Right hindlimb (tissue), 1 donor: ENCODE results near the gene THRSP.
A peak's percentile ranks its signal among the peaks of the same experiment; 100 is the strongest.
"Not testable (repeated sequence)": the region's sequence is repeated elsewhere in the genome, so short reads cannot be mapped to it uniquely, and the experiment has no call there.

Experiments used
- DNase-seq: peaks from one replicate; pipeline ENCODE4 v3.0.0-alpha.2; 2018

The THRSP gene

GRCh38 chr11:78039391-78039918, 24.2 kb upstream of the THRSP start:
- no peak for DNase-seq

- DNase-seq, result peak; percentile 73
Measured at GRCh38 chr11:78039919-78040671, 23.6 kb upstream of the THRSP start.

- no peak for DNase-seq
Measured at GRCh38 chr11:78040691-78041379, 22.8 kb upstream of the THRSP start.

GRCh38 chr11:78041380-78041719, 22.3 kb upstream of the THRSP start:
- DNase-seq, result not testable (repeated sequence)

- DNase-seq, result no peak
Measured at GRCh38 chr11:78041843-78042440, 21.7 kb upstream of the THRSP start.

- no peak for DNase-seq
Measured at GRCh38 chr11:78044706-78045105, 19.0 kb upstream of the THRSP start.

- DNase-seq, result peak; percentile 91
Measured at GRCh38 chr11:78045851-78046485, 17.7 kb upstream of the THRSP start.

GRCh38 chr11:78046486-78046854, 17.2 kb upstream of the THRSP start:
- DNase-seq, result no peak

- no peak for DNase-seq
Measured at GRCh38 chr11:78048561-78048960, 15.1 kb upstream of the THRSP start.

- no peak for DNase-seq
Measured at GRCh38 chr11:78049348-78049747, 14.3 kb upstream of the THRSP start.

- DNase-seq, result no peak
Measured at GRCh38 chr11:78050964-78051831, 12.5 kb upstream of the THRSP start.

GRCh38 chr11:78054971-78055370, 8.7 kb upstream of the THRSP start:
- DNase-seq, result no peak

GRCh38 chr11:78056093-78056492, 7.6 kb upstream of the THRSP start:
- no peak for DNase-seq

- no peak for DNase-seq
Measured at GRCh38 chr11:78057462-78058055, 6.1 kb upstream of the THRSP start.

- DNase-seq, result not testable (repeated sequence)
Measured at GRCh38 chr11:78059749-78060328, 3.8 kb upstream of the THRSP start.

- no peak for DNase-seq
Measured at GRCh38 chr11:78060533-78060932, 3.1 kb upstream of the THRSP start.

GRCh38 chr11:78061088-78061920, 2.4 kb upstream of the THRSP start:
- no peak for DNase-seq

GRCh38 chr11:78061921-78062311, 1.7 kb upstream of the THRSP start:
- no peak for DNase-seq

GRCh38 chr11:78062671-78063070, 990 bp upstream of the THRSP start:
- no peak for DNase-seq

- DNase-seq, result no peak
Measured at GRCh38 chr11:78065203-78065602, 1.5 kb downstream of the THRSP start.

- DNase-seq, result no peak
Measured at GRCh38 chr11:78066471-78066870, 2.8 kb downstream of the THRSP start.
